Activated naive CD4-positive, alpha-beta T cell treated with anti-CD3 and anti-CD28 coated beads, Interleukin-2, amount 50 U/mL, for 16 hours (primary cell): Measurements from ENCODE around the gene CCDC124.
A peak's percentile ranks its signal among the peaks of the same experiment; 100 is the strongest.

ENCODE experiments used
- DNase-seq: peaks from one replicate; pipeline ENCODE4 v3.0.0-alpha.2; 2020

The CCDC124 gene

GRCh38 chr19:17937371-17937900 is 4.6 kb downstream of the CCDC124 start:
- no peak for DNase-seq

GRCh38 chr19:17938092-17938845 is 5.5 kb downstream of the CCDC124 start:
- DNase-seq, result peak; percentile 82

- DNase-seq, result no peak
Observed at GRCh38 chr19:17942181-17942580, 9.4 kb downstream of the CCDC124 start.

GRCh38 chr19:17942582-17943273 is 9.9 kb downstream of the CCDC124 start:
- DNase-seq, result no peak

GRCh38 chr19:17943274-17944221 is 10.7 kb downstream of the CCDC124 start:
- no peak for DNase-seq

- DNase-seq, result no peak
Observed at GRCh38 chr19:17944301-17944700, 11.5 kb downstream of the CCDC124 start.

GRCh38 chr19:17946965-17947784 is 14.4 kb downstream of the CCDC124 start:
- no peak for DNase-seq

- DNase-seq, result peak; percentile 95
Observed at GRCh38 chr19:17947815-17948513, 15.1 kb downstream of the CCDC124 start.

- no peak for DNase-seq
Observed at GRCh38 chr19:17948514-17948900, 15.7 kb downstream of the CCDC124 start.

- DNase-seq, result peak; percentile 31
Observed at GRCh38 chr19:17948931-17949930, 16.4 kb downstream of the CCDC124 start.

GRCh38 chr19:17949956-17950309 is 17.1 kb downstream of the CCDC124 start:
- DNase-seq, result no peak

GRCh38 chr19:17950310-17951156 is 17.7 kb downstream of the CCDC124 start:
- peak; percentile 33 for DNase-seq

- DNase-seq, result no peak
Observed at GRCh38 chr19:17951157-17951989, 18.6 kb downstream of the CCDC124 start.

- DNase-seq, result no peak
Observed at GRCh38 chr19:17951990-17952976, 19.5 kb downstream of the CCDC124 start.

- no peak for DNase-seq
Observed at GRCh38 chr19:17953316-17953801, 20.5 kb downstream of the CCDC124 start.

- no peak for DNase-seq
Observed at GRCh38 chr19:17953869-17954268, 21.1 kb downstream of the CCDC124 start.

GRCh38 chr19:17954401-17954800 is 21.6 kb downstream of the CCDC124 start:
- no peak for DNase-seq
